ENCODE measurements around the gene GRM4. TPM values are rescaled to one million over a fixed set of nuclear protein-coding genes. Genes with fewer than 3 reads are reported as not detected.

Gene GRM4
- total RNA-seq, 1 experiment from 2014 or later = not detected

DNA sequence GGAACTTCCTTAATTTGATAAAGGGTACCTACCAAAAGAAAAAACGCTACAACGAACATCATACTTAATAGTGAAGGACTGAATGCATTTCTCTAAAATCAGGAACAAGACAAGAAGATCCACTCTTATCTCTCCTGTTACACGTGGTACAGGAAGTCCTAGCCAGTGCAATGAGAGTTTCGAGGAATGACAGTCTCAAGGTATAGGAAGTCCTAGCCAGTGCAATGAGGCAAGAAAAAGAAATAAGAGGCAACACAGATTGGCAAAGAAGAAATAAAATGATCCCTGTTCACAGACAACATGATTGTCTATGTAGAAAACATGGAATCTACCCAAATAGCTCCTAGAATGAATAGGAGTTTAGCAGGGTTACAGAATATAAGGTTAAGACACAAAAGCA lies 174.3 kb downstream of the GRM4 start:
- no TSS peak for BruUV-seq (replicated peaks)
- ChIA-PET CTCF (interaction anchor here (0.6 to 0.7 kb wide), 2 partner anchors 82 to 1512 kb away, joined by 3 read pairs; no protein-coding TSS in a partner anchor), POLR2A (interaction anchor here (0.9 kb wide), 1 partner anchor 28 kb away, joined by 3 read pairs; no protein-coding TSS in a partner anchor)
- DNase-seq (ENCODE audit: unreplicated experiment) = no peak
- H3K27me3 Mint-ChIP-seq (ENCODE audit: insufficient read depth, unreplicated experiment) = peaks cover 71% of the 10 kb centered on the region
- no peak overlapping the region for H3K4me3 Mint-ChIP-seq (ENCODE audit: unreplicated experiment)
- no peak overlapping the region for H3K27ac Mint-ChIP-seq (ENCODE audit: low read depth, unreplicated experiment)
- intact Hi-C loops (cut with micrococcal nuclease) = no loop called here
- H3K9me3 Mint-ChIP-seq (ENCODE audit: unreplicated experiment) = no peaks in the 10 kb centered on the region
- TF ChIP-seq, protein P1, sequence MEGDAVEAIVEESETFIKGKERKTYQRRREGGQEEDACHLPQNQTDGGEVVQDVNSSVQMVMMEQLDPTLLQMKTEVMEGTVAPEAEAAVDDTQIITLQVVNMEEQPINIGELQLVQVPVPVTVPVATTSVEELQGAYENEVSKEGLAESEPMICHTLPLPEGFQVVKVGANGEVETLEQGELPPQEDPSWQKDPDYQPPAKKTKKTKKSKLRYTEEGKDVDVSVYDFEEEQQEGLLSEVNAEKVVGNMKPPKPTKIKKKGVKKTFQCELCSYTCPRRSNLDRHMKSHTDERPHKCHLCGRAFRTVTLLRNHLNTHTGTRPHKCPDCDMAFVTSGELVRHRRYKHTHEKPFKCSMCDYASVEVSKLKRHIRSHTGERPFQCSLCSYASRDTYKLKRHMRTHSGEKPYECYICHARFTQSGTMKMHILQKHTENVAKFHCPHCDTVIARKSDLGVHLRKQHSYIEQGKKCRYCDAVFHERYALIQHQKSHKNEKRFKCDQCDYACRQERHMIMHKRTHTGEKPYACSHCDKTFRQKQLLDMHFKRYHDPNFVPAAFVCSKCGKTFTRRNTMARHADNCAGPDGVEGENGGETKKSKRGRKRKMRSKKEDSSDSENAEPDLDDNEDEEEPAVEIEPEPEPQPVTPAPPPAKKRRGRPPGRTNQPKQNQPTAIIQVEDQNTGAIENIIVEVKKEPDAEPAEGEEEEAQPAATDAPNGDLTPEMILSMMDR (IDR thresholded peaks at IDR 0.05; ENCODE audit: unreplicated experiment) = no peak
- H3K36me3 Mint-ChIP-seq (ENCODE audit: insufficient read depth, unreplicated experiment) = no peaks in the 10 kb centered on the region
- no peaks in the 10 kb centered on the region for H3K4me1 Mint-ChIP-seq (ENCODE audit: insufficient read depth, unreplicated experiment)

Small RNAs within 50 kb of the gene (microRNA-seq; reads per million reads assigned to microRNA genes)
- gene MIR1275 = 7.8 reads per million, percentile 43 among the genes with 10 or more reads in this experiment

Other genes starting within 250 kb of the GRM4 start
- 154 and 202 TPM in 2 replicates for gene HMGA1, start 90.8 kb upstream of the GRM4 start, total RNA-seq (2022)
- 12.0 and 25.7 TPM in 2 replicates for gene SMIM29, start 102.9 kb upstream of the GRM4 start, total RNA-seq (2022)
- gene NUDT3, start 246.6 kb upstream of the GRM4 start, total RNA-seq (2022) = 22.4 and 23.6 TPM in 2 replicates

Data from MCF 10A (cell line).